GM19351 (cell line): Measurements from ENCODE around the gene DUOXA1.
"Not testable (repeated sequence)": the region's sequence is repeated elsewhere in the genome, so short reads cannot be mapped to it uniquely, and the experiment has no call there.

Experiments used
- ATAC-seq: cut with Tn5 transposase; IDR thresholded peaks from one replicate; pipeline ENCODE4 v1.9.1; 2021; ENCODE audit warnings: mild to moderate bottlenecking, moderate library complexity; ENCODE audit not compliant: unreplicated experiment

The DUOXA1 gene

GRCh38 chr15:45151998-45152828 lies 22.5 kb upstream of the DUOXA1 start:
- no peak for ATAC-seq

DNA sequence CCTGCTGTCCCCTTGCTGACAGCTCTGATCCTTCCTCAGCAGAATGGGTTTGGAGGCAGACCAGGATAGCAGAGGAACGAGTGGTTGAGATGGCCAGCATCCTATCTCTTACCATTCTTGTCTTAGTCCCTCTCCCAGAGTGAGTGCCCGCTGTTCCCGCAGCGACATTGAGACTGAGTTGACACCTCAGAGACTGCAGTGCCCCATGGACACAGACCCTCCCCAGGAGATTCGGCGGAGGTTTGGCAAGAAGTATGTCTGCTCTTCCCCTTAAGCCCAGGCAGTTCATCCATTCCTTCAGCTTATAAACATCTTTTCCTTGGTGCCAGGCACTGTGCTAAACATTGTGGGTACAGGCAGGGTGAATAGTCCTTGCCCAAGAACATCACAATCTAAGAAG lies 21.3 kb upstream of the DUOXA1 start:
- no peak for ATAC-seq

GRCh38 chr15:45150481-45150880 lies 20.8 kb upstream of the DUOXA1 start:
- ATAC-seq, result no peak

GRCh38 chr15:45149060-45149459 lies 19.4 kb upstream of the DUOXA1 start:
- ATAC-seq, result no peak

GRCh38 chr15:45148076-45149059 lies 18.7 kb upstream of the DUOXA1 start:
- ATAC-seq, result no peak

DNA sequence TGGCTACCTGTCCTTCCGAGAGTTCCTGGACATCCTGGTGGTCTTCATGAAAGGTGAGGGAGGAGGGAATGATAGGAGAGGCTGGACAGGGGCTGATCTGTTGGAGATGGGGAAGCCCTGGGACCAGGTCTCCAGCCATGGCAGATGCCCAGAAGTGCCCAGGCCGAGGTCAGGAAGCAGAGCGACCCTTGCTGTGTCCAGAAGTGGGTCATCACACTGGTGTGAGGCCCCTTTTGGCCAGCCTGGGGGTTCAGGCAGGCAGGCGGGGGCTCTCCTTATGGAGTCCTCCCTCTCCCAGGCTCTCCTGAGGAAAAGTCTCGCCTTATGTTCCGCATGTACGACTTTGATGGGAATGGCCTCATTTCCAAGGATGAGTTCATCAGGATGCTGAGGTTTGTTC lies 17.9 kb upstream of the DUOXA1 start:
- no peak for ATAC-seq

DNA sequence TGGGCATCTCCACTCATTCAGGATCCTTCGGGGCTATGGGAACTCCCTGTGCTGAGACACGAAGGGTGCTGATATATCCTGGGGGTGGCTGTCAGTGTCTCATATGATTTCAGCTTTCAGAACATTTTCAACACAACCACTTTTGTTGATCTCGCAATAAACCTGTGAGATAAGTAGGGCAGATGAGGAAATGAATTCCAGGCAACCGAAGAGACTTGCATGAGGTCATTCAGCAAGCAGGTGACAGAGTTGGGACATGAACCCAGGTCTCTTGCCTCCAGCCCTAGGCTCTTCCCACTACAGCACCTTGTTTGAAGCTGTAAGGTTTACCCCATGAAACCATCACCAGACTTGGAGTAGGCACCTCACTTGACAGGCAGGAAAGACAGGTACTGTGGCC lies 16.7 kb upstream of the DUOXA1 start:
- no peak for ATAC-seq

DNA sequence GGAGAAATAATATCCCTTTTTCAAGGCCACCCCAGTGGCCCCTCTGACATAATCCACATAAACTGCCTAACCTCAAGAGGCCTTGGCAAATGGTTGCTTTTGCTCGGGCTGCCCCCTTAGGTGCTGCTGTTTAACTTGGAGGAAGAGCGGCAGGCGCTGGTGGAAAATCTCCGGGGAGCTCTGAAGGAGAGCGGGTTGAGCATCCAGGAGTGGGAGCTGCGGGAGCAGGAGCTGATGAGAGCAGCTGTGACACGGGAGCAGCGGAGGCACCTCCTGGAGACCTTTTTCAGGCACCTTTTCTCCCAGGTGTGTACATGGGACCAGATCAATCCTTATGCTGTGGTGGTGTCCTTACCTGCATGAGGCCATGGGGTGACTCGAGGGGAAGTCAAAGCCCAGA lies 15.1 kb upstream of the DUOXA1 start:
- ATAC-seq, result no peak

GRCh38 chr15:45143946-45144345 lies 14.3 kb upstream of the DUOXA1 start:
- ATAC-seq, result no peak

GRCh38 chr15:45143056-45143455 lies 13.4 kb upstream of the DUOXA1 start:
- ATAC-seq, result no peak

- no peak for ATAC-seq
Measured at GRCh38 chr15:45141386-45141785, 11.7 kb upstream of the DUOXA1 start.

- ATAC-seq, result no peak
Measured at GRCh38 chr15:45140557-45141250, 11.0 kb upstream of the DUOXA1 start.

GRCh38 chr15:45139770-45140169 lies 10.1 kb upstream of the DUOXA1 start:
- ATAC-seq, result no peak

DNA sequence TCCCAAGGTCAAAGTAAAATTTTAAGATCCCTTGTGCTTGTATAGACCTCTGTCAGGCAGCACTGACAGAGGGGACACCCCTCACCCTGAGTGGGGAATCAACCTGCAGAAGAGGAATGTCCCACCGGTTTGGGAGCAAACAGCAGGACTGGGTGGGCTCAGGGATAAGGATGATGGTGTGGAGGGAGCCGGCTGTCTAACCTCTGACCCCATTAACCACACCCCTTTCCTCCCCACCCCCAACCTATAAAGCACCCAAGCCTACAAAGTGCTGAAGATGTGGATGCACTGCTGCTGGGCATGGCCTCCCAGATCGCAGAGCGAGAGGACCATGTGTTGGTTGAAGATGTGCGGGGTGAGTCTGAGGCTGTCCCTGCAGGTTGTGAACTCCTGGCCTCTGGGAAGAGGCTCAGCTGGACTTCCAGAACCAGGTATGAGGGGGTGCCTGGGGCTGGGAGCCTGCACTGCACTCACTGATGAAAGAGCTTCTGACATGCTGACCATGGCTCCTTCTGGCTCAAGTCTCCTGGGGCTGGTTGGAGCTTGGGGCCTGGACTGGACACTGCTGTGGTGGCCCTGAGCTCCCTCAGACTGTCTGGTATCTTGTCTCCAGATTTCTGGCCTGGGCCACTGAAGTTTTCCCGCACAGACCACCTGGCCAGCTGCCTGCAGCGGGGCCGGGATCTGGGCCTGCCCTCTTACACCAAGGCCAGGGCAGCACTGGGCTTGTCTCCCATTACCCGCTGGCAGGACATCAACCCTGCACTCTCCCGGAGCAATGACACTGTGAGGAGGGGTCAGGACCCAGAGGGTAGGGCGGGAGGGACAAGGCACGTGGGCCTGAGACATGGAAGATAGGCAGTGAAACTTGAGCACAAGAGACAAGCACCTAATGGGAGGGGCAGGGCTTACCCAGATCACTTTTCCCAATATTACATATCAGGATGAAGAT lies 9.4 kb upstream of the DUOXA1 start:
- ATAC-seq, result no peak

GRCh38 chr15:45137703-45138102 lies 8.0 kb upstream of the DUOXA1 start:
- no peak for ATAC-seq

- no peak for ATAC-seq
Measured at GRCh38 chr15:45136378-45136764, 6.7 kb upstream of the DUOXA1 start.

- not testable (repeated sequence) for ATAC-seq
Measured at GRCh38 chr15:45135705-45136377, 6.2 kb upstream of the DUOXA1 start.

- no peak for ATAC-seq
Measured at GRCh38 chr15:45134682-45135604, 5.3 kb upstream of the DUOXA1 start.
